Measurements from ENCODE around the gene TCHP. TPM values are rescaled to one million over a fixed set of nuclear protein-coding genes. Genes with fewer than 3 reads are reported as not detected.

TCHP gene
- total and polyA plus RNA-seq, 2 donors (not counting 1 experiment from before 2014, with no cell fraction given) = 13.4 to 29.4 TPM

DNA sequence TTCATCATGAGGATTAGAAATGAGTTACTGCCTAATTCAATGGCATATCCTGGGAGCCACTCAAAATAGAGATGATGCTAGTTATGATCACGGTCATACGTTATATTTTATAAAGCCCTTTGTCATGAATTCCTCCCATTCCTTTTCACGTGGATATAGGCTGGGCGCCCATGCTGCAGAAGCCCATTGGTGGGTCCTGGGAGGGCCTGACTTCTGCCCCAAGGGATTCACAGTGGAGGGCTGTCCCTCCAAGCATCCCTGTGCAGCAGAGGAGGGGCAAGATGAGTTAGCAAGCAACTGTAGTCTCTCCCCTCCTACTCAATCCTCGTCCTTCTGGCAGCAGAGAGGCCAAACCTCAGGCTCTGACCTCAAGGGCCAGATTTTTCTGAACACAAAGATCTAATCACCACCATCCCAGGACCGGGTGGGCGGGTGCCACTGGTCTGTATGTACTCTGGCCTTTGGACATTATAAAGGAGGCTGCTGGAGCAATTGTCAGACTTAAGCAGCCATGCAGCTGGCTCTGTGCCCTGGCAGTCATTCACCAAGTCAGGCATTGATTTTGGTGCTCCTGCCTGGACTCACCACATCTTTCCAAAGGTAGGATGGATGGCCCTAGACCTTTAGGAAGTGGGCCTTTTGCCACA is 28.3 kb upstream of the TCHP start:
- intact Hi-C loops (cut with micrococcal nuclease) = no loop called here
- POLR2A ChIA-PET = no interaction called here
- no peaks in the 10 kb centered on the region for H3K27me3 ChIP-seq (replicated peaks in 1 of 4; ENCODE audit: control extremely low read depth in 1 of 4, control insufficient read depth in 3 of 4, insufficient read depth in 4 of 4, low read length in 3 of 4)
- Mint-ChIP-seq H3K9me3 (ENCODE audit: insufficient read depth) (no peaks in the 10 kb centered on the region), H3K27ac (no peak overlapping the region), H3K4me3 (no peak overlapping the region), H3K27me3 (no peaks in the 10 kb centered on the region), H3K4me1 (peaks cover 29% of the 10 kb centered on the region)
- peaks cover 5 to 16% of the 10 kb centered on the region in 2 experiments for H3K36me3 ChIP-seq (replicated peaks in 1 of 2; ENCODE audit: control extremely low read depth in 1 of 2, control insufficient read depth in 1 of 2, extremely low read depth in 1 of 2, insufficient read depth in 2 of 2, low read length in 1 of 2)
- H3K4me1 ChIP-seq (ENCODE audit: control insufficient read depth in 2 of 2, insufficient read depth in 2 of 2, low read length in 2 of 2) = peaks cover 16 to 18% of the 10 kb centered on the region in 2 donors
- DNase-seq (no peak), ATAC-seq (ENCODE audit: low read depth) (no peak)
- no peak overlapping the region for H3K9ac ChIP-seq (ENCODE audit: low read length)
- peaks cover 85% of the 10 kb centered on the region for H3K79me2 ChIP-seq (ENCODE audit: control insufficient read depth, insufficient read depth, low read length)
- no CpG with 5 or more reads among the region's 7 CpGs for WGBS (ENCODE audit: insufficient coverage)
- no peak overlapping the region for H3K4me2 ChIP-seq (replicated peaks; ENCODE audit: low read depth, low read length, poor library complexity, severe bottlenecking)
- no peak overlapping the region for H3K4me3 ChIP-seq (ENCODE audit: control extremely low read depth in 1 of 5, extremely low read depth in 1 of 5, insufficient read depth in 1 of 5, low read depth in 2 of 5, low read length in 4 of 5)
- no peak for TF ChIP-seq EZH2 (IDR thresholded peaks at IDR 0.05; ENCODE audit: borderline replicate concordance, insufficient read depth, low read depth, low read length, poor library complexity, severe bottlenecking)
- TF ChIP-seq, protein P1, sequence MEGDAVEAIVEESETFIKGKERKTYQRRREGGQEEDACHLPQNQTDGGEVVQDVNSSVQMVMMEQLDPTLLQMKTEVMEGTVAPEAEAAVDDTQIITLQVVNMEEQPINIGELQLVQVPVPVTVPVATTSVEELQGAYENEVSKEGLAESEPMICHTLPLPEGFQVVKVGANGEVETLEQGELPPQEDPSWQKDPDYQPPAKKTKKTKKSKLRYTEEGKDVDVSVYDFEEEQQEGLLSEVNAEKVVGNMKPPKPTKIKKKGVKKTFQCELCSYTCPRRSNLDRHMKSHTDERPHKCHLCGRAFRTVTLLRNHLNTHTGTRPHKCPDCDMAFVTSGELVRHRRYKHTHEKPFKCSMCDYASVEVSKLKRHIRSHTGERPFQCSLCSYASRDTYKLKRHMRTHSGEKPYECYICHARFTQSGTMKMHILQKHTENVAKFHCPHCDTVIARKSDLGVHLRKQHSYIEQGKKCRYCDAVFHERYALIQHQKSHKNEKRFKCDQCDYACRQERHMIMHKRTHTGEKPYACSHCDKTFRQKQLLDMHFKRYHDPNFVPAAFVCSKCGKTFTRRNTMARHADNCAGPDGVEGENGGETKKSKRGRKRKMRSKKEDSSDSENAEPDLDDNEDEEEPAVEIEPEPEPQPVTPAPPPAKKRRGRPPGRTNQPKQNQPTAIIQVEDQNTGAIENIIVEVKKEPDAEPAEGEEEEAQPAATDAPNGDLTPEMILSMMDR (IDR thresholded peaks at IDR 0.05) = no peak
- no peak overlapping the region for H2AFZ ChIP-seq (ENCODE audit: insufficient read depth, low read depth, low read length, poor library complexity, severe bottlenecking)
- CTCF ChIA-PET = interaction anchor here (1.0 to 1.5 kb wide), 2 partner anchors 18 to 26 kb away, joined by 4 to 8 read pairs; no protein-coding TSS in a partner anchor
- peaks cover 13% of the 10 kb centered on the region for H4K20me1 ChIP-seq (ENCODE audit: control insufficient read depth, insufficient read depth, low read length, poor library complexity, severe bottlenecking)
- no peaks in the 10 kb centered on the region for H3K9me3 ChIP-seq (ENCODE audit: control extremely low read depth in 1 of 3, control insufficient read depth in 2 of 3, insufficient read depth in 1 of 3, low read length in 2 of 3)
- no peak overlapping the region for H3K27ac ChIP-seq (ENCODE audit: low read length in 2 of 2)

- Histone ChIP-seq H3K36me3 (replicated peaks in 1 of 2; ENCODE audit: control extremely low read depth in 1 of 2, control insufficient read depth in 1 of 2, extremely low read depth in 1 of 2, insufficient read depth in 2 of 2, low read length in 1 of 2) (peaks cover 5 to 16% of the 10 kb centered on the region in 2 experiments), H3K27me3 (replicated peaks in 1 of 4; ENCODE audit: control extremely low read depth in 1 of 4, control insufficient read depth in 3 of 4, insufficient read depth in 4 of 4, low read length in 3 of 4) (no peaks in the 10 kb centered on the region), H3K9me3 (ENCODE audit: control extremely low read depth in 1 of 3, control insufficient read depth in 2 of 3, insufficient read depth in 1 of 3, low read length in 2 of 3) (no peaks in the 10 kb centered on the region), H4K20me1 (ENCODE audit: control insufficient read depth, insufficient read depth, low read length, poor library complexity, severe bottlenecking) (peaks cover 24% of the 10 kb centered on the region), H3K4me2 (replicated peaks; ENCODE audit: low read depth, low read length, poor library complexity, severe bottlenecking) (no peak overlapping the region), H3K4me3 (ENCODE audit: control extremely low read depth in 1 of 5, extremely low read depth in 1 of 5, insufficient read depth in 1 of 5, low read depth in 2 of 5, low read length in 4 of 5) (no peak overlapping the region), H3K79me2 (ENCODE audit: control insufficient read depth, insufficient read depth, low read length) (peaks cover 85% of the 10 kb centered on the region), H3K4me1 (ENCODE audit: control insufficient read depth in 2 of 2, insufficient read depth in 2 of 2, low read length in 2 of 2) (peaks cover 22 to 26% of the 10 kb centered on the region in 2 donors), H3K9ac (ENCODE audit: low read length) (no peak overlapping the region), H3K27ac (ENCODE audit: low read length in 2 of 2) (no peak overlapping the region), H2AFZ (ENCODE audit: insufficient read depth, low read depth, low read length, poor library complexity, severe bottlenecking) (no peak overlapping the region)
- no peaks in the 10 kb centered on the region for H3K27me3 Mint-ChIP-seq
- peaks cover 39% of the 10 kb centered on the region for H3K4me1 Mint-ChIP-seq
- intact Hi-C loops (cut with micrococcal nuclease) = no loop called here
- TF ChIP-seq EZH2 (IDR thresholded peaks at IDR 0.05; ENCODE audit: borderline replicate concordance, insufficient read depth, low read depth, low read length, poor library complexity, severe bottlenecking) = no peak
- TF ChIP-seq, protein P1 (IDR thresholded peaks at IDR 0.05) = no peak
- ChIA-PET CTCF (interaction anchor here (0.7 to 1.6 kb wide), 4 partner anchors 15 to 28 kb away, joined by 3 to 8 read pairs (median 4); no protein-coding TSS in a partner anchor), POLR2A (no interaction called here)
- no peak overlapping the region for H3K27ac Mint-ChIP-seq
- DNase-seq = no peak
- H3K4me3 Mint-ChIP-seq = no peak overlapping the region
- no peaks in the 10 kb centered on the region for H3K9me3 Mint-ChIP-seq (ENCODE audit: insufficient read depth)
- no peak for ATAC-seq (ENCODE audit: low read depth)
- WGBS (ENCODE audit: insufficient coverage) = 92% methylated on average over 3 of the region's 6 CpGs
Observed at GRCh38 chr12:109873653-109874052, 26.4 kb upstream of the TCHP start.
